ENCODE measurements around the gene NECTIN4.
A peak's percentile ranks its signal among the peaks of the same experiment; 100 is the strongest.

Gene NECTIN4

GRCh38 chr1:161021165-161021969, 68.0 kb downstream of the NECTIN4 start:
- Histone ChIP-seq H3K9me3 (ENCODE audit: insufficient read depth, low read length) (no peaks in the 10 kb centered on the region), H3K4me3 (ENCODE audit: low read length) (peak overlapping the region; percentile 82), H3K79me2 (ENCODE audit: low read length) (no peaks in the 10 kb centered on the region), H3K9ac (ENCODE audit: low read length) (peak overlapping the region; percentile 36), H3K4me1 (ENCODE audit: low read length) (peaks cover 16% of the 10 kb centered on the region), H3K27ac (ENCODE audit: low read length) (no peak overlapping the region), H4K20me1 (ENCODE audit: insufficient read depth, low read length) (no peaks in the 10 kb centered on the region), H3K4me2 (ENCODE audit: low read length) (peak overlapping the region; percentile 82), H3K36me3 (replicated peaks; ENCODE audit: low read depth, low read length) (no peaks in the 10 kb centered on the region), H2AFZ (ENCODE audit: low read depth, low read length) (peak overlapping the region; percentile 93), H3K27me3 (ENCODE audit: low read depth, low read length) (peaks cover 26% of the 10 kb centered on the region)
- TF ChIP-seq CTCF (IDR thresholded peaks at IDR 0.05; ENCODE audit: low read depth, low read length): no peak
- no peak for TF ChIP-seq EZH2phosphoT487 (IDR thresholded peaks at IDR 0.05; ENCODE audit: low read depth)

All from OCI-LY3 (cell line).